Retinal pigment epithelial cell (primary cell): ENCODE data around the gene GAGE1.
"Not testable (repeated sequence)": the region's sequence is repeated elsewhere in the genome, so short reads cannot be mapped to it uniquely, and the experiment has no call there.

Source experiments
- DNase-seq: peaks from one replicate; pipeline ENCODE4 v3.0.0-alpha.2; 2010; ENCODE audit warnings: low read depth
- H3K4me3 ChIP-seq: 2 replicates; pipeline ENCODE4 v1.5.1; 2011; ENCODE audit warnings: mild to moderate bottlenecking, low read length, control low read depth, moderate library complexity
- TF ChIP-seq, protein P1 (sequence below): conservative IDR thresholded peaks from 2 replicates; pipeline ENCODE4 v1.5.1; 2011; ENCODE audit warnings: low read depth, low read length, control low read depth, inconsistent platforms

GAGE1 gene, protein sequence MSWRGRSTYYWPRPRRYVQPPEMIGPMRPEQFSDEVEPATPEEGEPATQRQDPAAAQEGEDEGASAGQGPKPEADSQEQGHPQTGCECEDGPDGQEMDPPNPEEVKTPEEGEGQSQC

DNA sequence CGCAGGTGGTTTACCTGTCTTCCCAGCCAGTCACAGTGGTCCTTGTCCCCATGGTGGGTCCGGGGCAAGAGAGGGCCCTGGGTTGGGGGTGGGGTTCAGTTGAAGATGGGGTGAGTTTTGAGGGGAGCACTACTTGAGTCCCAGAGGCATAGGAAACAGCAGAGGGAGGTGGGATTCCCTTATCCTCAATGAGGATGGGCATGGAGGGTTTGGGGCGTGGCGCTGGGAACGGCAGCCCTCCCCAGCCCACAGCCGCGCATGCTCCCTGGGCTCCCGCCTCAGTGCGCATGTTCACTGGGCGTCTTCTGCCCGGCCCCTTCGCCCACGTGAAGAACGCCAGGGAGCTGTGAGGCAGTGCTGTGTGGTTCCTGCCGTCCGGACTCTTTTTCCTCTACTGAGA lies at the start of gene GAGE1:
GAGE1 (plus strand) TSS at position 301 of the 400 bp plus-strand sequence. CDS start 1,155 bp downstream, outside the sequence.
- not testable (repeated sequence) for DNase-seq, H3K4me3 ChIP-seq

DNA sequence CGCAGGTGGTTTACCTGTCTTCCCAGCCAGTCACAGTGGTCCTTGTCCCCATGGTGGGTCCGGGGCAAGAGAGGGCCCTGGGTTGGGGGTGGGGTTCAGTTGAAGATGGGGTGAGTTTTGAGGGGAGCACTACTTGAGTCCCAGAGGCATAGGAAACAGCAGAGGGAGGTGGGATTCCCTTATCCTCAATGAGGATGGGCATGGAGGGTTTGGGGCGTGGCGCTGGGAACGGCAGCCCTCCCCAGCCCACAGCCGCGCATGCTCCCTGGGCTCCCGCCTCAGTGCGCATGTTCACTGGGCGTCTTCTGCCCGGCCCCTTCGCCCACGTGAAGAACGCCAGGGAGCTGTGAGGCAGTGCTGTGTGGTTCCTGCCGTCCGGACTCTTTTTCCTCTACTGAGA lies 47.8 kb upstream of the GAGE1 start, which contains the start of gene GAGE12E:
GAGE12E (plus strand) TSS at position 301 of the 400 bp plus-strand sequence. CDS start 1,155 bp downstream, outside the sequence.
- H3K4me3 ChIP-seq, DNase-seq: not testable (repeated sequence)

DNA sequence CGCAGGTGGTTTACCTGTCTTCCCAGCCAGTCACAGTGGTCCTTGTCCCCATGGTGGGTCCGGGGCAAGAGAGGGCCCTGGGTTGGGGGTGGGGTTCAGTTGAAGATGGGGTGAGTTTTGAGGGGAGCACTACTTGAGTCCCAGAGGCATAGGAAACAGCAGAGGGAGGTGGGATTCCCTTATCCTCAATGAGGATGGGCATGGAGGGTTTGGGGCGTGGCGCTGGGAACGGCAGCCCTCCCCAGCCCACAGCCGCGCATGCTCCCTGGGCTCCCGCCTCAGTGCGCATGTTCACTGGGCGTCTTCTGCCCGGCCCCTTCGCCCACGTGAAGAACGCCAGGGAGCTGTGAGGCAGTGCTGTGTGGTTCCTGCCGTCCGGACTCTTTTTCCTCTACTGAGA lies 38.3 kb upstream of the GAGE1 start, which contains the start of gene GAGE12F:
GAGE12F (plus strand) TSS at position 301 of the 400 bp plus-strand sequence. CDS start 1,155 bp downstream, outside the sequence.
- not testable (repeated sequence) for DNase-seq, H3K4me3 ChIP-seq

DNA sequence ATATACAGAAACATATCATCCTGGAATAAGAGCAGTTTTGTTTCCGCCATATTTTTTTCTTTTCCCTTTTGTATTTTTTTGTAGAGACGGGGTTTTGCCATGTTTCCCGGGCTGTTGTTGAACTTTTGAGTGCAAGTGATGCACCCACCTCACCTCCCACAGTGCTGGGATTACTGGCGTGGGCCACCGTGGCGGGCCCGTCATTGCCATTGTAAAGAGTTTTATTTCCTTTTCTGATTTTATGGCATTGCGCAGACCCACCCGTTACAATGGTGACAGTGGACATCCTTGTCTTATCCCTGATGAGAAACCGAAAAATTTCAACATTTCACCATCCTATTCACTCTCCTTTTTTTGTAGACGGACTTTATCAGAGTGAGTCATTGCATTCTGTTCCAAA lies 30.1 kb upstream of the GAGE1 start:
- not testable (repeated sequence) for DNase-seq, H3K4me3 ChIP-seq

DNA sequence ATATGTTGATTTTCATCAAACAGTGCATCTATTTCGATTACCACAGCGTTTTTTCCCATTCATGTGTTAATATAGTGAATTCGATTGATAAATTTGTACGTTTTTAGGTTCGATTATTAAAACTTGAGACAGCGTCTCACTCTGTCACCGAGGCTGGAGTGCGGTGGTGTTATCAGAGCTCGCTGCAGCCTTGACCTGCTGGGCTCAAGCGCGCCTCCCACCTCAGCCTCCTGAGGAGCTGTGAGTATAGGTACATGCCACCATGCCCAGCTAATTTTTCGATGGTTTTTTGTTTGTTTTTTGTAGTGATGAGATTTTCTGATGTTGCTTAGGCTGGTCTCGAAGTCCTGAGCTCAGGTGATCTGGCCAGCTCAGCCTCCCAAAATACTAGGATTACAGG lies 29.7 kb upstream of the GAGE1 start:
- H3K4me3 ChIP-seq, DNase-seq: not testable (repeated sequence)

DNA sequence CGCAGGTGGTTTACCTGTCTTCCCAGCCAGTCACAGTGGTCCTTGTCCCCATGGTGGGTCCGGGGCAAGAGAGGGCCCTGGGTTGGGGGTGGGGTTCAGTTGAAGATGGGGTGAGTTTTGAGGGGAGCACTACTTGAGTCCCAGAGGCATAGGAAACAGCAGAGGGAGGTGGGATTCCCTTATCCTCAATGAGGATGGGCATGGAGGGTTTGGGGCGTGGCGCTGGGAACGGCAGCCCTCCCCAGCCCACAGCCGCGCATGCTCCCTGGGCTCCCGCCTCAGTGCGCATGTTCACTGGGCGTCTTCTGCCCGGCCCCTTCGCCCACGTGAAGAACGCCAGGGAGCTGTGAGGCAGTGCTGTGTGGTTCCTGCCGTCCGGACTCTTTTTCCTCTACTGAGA lies 28.7 kb upstream of the GAGE1 start, which contains the start of gene GAGE12G:
GAGE12G (plus strand) TSS at position 301 of the 400 bp plus-strand sequence. CDS start 1,155 bp downstream, outside the sequence.
- not testable (repeated sequence) for H3K4me3 ChIP-seq, DNase-seq

DNA sequence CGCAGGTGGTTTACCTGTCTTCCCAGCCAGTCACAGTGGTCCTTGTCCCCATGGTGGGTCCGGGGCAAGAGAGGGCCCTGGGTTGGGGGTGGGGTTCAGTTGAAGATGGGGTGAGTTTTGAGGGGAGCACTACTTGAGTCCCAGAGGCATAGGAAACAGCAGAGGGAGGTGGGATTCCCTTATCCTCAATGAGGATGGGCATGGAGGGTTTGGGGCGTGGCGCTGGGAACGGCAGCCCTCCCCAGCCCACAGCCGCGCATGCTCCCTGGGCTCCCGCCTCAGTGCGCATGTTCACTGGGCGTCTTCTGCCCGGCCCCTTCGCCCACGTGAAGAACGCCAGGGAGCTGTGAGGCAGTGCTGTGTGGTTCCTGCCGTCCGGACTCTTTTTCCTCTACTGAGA lies 19.2 kb upstream of the GAGE1 start, which contains the start of gene GAGE12H:
GAGE12H (plus strand) TSS at position 301 of the 400 bp plus-strand sequence. CDS start 1,155 bp downstream, outside the sequence.
- not testable (repeated sequence) for H3K4me3 ChIP-seq, DNase-seq

DNA sequence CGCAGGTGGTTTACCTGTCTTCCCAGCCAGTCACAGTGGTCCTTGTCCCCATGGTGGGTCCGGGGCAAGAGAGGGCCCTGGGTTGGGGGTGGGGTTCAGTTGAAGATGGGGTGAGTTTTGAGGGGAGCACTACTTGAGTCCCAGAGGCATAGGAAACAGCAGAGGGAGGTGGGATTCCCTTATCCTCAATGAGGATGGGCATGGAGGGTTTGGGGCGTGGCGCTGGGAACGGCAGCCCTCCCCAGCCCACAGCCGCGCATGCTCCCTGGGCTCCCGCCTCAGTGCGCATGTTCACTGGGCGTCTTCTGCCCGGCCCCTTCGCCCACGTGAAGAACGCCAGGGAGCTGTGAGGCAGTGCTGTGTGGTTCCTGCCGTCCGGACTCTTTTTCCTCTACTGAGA lies 9.6 kb upstream of the GAGE1 start, which contains the start of gene GAGE2A:
GAGE2A (plus strand) TSS at position 301 of the 400 bp plus-strand sequence. CDS start 1,155 bp downstream, outside the sequence.
- not testable (repeated sequence) for DNase-seq

DNA sequence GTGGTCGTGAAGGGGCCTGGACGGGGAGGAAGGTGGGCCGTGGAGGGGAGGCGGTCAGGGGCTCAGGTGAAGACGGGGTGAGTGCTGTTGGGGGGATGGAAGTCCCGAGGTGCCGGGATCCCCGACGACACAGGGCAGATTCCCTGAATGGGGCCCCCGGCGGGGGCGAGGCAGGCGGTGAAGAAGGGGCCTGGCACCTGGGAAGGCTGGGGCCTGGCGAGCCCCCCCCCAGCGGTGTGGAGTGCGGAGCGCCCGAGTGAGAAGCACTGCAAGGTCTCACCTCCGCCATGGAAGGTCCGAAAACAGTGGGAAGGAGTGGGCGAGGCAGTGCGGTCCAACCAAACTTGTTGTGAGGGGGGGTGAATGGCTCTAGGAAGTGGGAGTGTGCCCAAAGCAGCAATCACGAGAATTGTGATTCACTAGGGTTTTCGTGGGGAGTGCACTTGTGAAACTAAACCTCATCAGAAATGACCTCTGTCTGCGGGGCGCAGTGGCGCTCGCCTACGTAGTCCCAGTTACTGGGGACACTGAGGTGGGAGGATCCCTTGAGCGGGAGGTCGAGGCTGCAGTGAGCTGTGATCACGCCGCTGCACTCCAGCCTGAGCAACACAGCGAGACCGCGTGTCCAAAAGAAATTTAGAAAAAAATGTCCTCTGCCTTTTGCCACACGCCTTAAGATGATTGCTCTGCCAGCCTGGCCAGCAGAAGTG lies 8.9 kb upstream of the GAGE1 start:
- H3K4me3 ChIP-seq, DNase-seq: not testable (repeated sequence)

More for the DNA sequence above, 9.6 kb upstream of the GAGE1 start, which contains the start of gene GAGE2A:
- not testable (repeated sequence) for H3K4me3 ChIP-seq

DNA sequence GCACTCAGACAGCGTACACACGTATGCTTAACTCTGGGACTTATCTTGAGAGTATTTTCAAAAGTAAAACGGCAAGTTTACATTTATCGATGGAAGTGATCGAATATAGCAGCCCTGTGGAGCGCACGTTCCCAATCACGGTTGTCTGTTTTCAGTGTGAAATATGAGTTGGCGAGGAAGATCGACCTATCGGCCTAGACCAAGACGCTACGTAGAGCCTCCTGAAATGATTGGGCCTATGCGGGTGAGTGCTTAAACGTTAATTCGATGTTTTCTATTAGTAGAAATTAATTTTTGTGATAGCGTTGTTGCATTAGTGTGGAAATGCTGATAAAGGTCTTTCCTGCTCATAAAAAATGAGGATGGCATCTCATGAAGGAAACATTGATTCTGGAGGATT lies 8.3 kb upstream of the GAGE1 start:
- H3K4me3 ChIP-seq, DNase-seq: not testable (repeated sequence)

DNA sequence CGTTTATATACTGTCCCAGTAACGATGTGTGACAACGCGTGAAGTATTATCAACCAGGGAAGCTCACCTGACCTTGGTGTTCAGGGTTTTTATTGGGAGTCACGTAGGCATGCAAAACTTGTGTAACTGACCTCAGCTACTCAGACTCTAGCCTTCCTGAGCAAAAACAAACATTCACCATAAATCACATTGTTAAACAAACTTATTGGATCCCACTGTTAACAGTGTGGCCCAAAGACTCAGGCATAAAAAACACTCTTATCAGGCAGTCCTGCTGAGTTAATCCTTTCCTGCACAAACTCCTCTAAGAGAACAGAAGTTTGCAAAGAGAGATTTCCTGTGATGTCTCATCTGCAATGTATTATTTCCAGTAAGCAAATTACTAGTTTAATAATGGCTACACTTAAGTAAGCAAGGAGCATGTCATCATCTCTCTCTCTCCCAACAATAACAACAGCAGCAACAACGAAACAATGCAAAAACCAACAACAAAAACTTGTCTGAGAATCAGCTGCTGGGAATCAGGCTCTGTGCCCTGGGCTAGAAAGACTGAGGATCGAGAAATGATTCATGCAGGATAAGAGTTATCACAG lies 12.0 kb downstream of the GAGE1 start:
- no peak for DNase-seq
- H3K4me3 ChIP-seq, result no peak overlapping the region
- TF ChIP-seq, protein P1, sequence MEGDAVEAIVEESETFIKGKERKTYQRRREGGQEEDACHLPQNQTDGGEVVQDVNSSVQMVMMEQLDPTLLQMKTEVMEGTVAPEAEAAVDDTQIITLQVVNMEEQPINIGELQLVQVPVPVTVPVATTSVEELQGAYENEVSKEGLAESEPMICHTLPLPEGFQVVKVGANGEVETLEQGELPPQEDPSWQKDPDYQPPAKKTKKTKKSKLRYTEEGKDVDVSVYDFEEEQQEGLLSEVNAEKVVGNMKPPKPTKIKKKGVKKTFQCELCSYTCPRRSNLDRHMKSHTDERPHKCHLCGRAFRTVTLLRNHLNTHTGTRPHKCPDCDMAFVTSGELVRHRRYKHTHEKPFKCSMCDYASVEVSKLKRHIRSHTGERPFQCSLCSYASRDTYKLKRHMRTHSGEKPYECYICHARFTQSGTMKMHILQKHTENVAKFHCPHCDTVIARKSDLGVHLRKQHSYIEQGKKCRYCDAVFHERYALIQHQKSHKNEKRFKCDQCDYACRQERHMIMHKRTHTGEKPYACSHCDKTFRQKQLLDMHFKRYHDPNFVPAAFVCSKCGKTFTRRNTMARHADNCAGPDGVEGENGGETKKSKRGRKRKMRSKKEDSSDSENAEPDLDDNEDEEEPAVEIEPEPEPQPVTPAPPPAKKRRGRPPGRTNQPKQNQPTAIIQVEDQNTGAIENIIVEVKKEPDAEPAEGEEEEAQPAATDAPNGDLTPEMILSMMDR, result no peak

DNA sequence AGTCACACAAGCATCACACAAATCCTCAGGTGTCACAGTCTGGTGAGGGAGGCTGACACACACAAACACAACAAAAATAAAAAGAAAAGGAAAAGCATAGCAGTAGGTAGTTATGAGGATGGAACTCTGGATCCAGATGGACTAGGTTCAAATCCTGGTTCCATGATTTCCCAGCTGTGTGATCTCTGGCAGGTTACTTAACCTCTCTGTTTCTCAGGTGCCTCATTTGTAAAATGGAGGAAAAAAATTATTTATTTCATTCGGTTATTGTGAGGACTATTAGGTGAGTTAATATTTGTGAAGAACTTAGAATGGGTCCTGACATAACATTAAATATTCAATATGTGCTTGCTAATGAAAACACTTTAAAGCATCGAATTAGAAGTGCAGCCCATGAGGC lies 19.8 kb downstream of the GAGE1 start:
- H3K4me3 ChIP-seq, result no peak overlapping the region
- no peak for DNase-seq
- TF ChIP-seq, protein P1, result no peak
